HEK293 (cell line): Measurements from ENCODE around the gene C1QTNF12.

Source experiments
- GLIS2 ChIP-seq: fragments of 450-650 bp; formaldehyde crosslinking; IDR thresholded peaks from 2 replicates; pipeline ENCODE4 v1.5.1; 2016; ENCODE audit warnings: missing biosample characterization, missing genetic modification characterization
- KLF10 ChIP-seq: fragments of 450-650 bp; IDR thresholded peaks from 2 replicates; pipeline ENCODE4 v1.5.1; 2018; ENCODE audit warnings: missing biosample characterization, mild to moderate bottlenecking, missing genetic modification characterization
- MYNN ChIP-seq: fragments of 450-650 bp; formaldehyde crosslinking; IDR thresholded peaks from 2 replicates; pipeline ENCODE4 v1.5.1; 2016; ENCODE audit warnings: missing biosample characterization, missing genetic modification characterization, borderline replicate concordance
- MZF1 ChIP-seq: fragments of 450-650 bp; formaldehyde crosslinking; IDR thresholded peaks from 2 replicates; pipeline ENCODE4 v1.5.1; 2017; ENCODE audit warnings: missing biosample characterization, missing genetic modification characterization, borderline replicate concordance
- PRDM10 ChIP-seq: fragments of 450-650 bp; formaldehyde crosslinking; IDR thresholded peaks from 2 replicates; pipeline ENCODE4 v1.5.1; 2016; ENCODE audit warnings: missing biosample characterization, missing genetic modification characterization
- REST ChIP-seq: fragments of 450-650 bp; formaldehyde crosslinking; IDR thresholded peaks from 2 replicates; pipeline ENCODE4 v1.5.1; 2016; ENCODE audit warnings: missing biosample characterization, missing genetic modification characterization
- SALL2 ChIP-seq: fragments of 450-650 bp; formaldehyde crosslinking; IDR thresholded peaks from 2 replicates; pipeline ENCODE4 v1.5.0; 2017; ENCODE audit warnings: missing biosample characterization, mild to moderate bottlenecking, missing genetic modification characterization, borderline replicate concordance
- SP3 ChIP-seq: fragments of 450-650 bp; formaldehyde crosslinking; IDR thresholded peaks from 2 replicates; pipeline ENCODE4 v1.5.1; 2016; ENCODE audit warnings: missing biosample characterization, missing genetic modification characterization
- TRIM28 ChIP-seq: IDR thresholded peaks from 2 replicates; pipeline ENCODE4 v1.6.1; 2011; ENCODE audit warnings: low read length, control low read depth, borderline replicate concordance
- WT1 ChIP-seq: fragments of 450-650 bp; formaldehyde crosslinking; IDR thresholded peaks from 2 replicates; pipeline ENCODE4 v1.5.1; 2016; ENCODE audit warnings: missing biosample characterization, missing genetic modification characterization
- YY2 ChIP-seq: fragments of 450-650 bp; formaldehyde crosslinking; IDR thresholded peaks from 2 replicates; pipeline ENCODE4 v1.5.1; 2016; ENCODE audit warnings: missing biosample characterization, missing genetic modification characterization
- ZBTB17 ChIP-seq: fragments of 450-650 bp; formaldehyde crosslinking; IDR thresholded peaks from 2 replicates; pipeline ENCODE4 v1.5.1; 2016; ENCODE audit warnings: missing biosample characterization, missing genetic modification characterization
- ZBTB48 ChIP-seq: fragments of 450-650 bp; formaldehyde crosslinking; IDR thresholded peaks from 2 replicates; pipeline ENCODE4 v1.5.1; 2016; ENCODE audit warnings: missing biosample characterization, missing genetic modification characterization
- ZFP69B ChIP-seq: fragments of 450-650 bp; formaldehyde crosslinking; IDR thresholded peaks from 2 replicates; pipeline ENCODE4 v1.5.1; 2016; ENCODE audit warnings: missing biosample characterization, missing genetic modification characterization
- ZIC2 ChIP-seq: fragments of 450-650 bp; formaldehyde crosslinking; IDR thresholded peaks from 2 replicates; pipeline ENCODE4 v1.5.1; 2016; ENCODE audit warnings: missing biosample characterization, missing genetic modification characterization
- ZNF148 ChIP-seq: fragments of 450-650 bp; formaldehyde crosslinking; IDR thresholded peaks from 2 replicates; pipeline ENCODE4 v1.5.0; 2017; ENCODE audit warnings: missing biosample characterization, missing genetic modification characterization, borderline replicate concordance
- ZNF16 ChIP-seq: fragments of 450-650 bp; formaldehyde crosslinking; IDR thresholded peaks from 2 replicates; pipeline ENCODE4 v1.5.1; 2016; ENCODE audit warnings: low read depth, missing biosample characterization, missing genetic modification characterization
- ZNF169 ChIP-seq: fragments of 450-650 bp; formaldehyde crosslinking; IDR thresholded peaks from 2 replicates; pipeline ENCODE4 v1.5.1; 2016; ENCODE audit warnings: missing biosample characterization, missing genetic modification characterization
- ZNF202 ChIP-seq: fragments of 450-650 bp; formaldehyde crosslinking; IDR thresholded peaks from 2 replicates; pipeline ENCODE4 v1.5.1; 2016; ENCODE audit warnings: missing biosample characterization, missing genetic modification characterization, borderline replicate concordance
- ZNF324 ChIP-seq: fragments of 450-650 bp; formaldehyde crosslinking; IDR thresholded peaks from 2 replicates; pipeline ENCODE4 v1.5.1; 2016; ENCODE audit warnings: missing biosample characterization, missing genetic modification characterization
- ZNF335 ChIP-seq: fragments of 450-650 bp; formaldehyde crosslinking; conservative IDR thresholded peaks from 2 replicates; pipeline ENCODE4 v1.5.1; 2016; ENCODE audit warnings: missing biosample characterization, missing genetic modification characterization
- ZNF362 ChIP-seq: fragments of 450-650 bp; formaldehyde crosslinking; IDR thresholded peaks from 2 replicates; pipeline ENCODE4 v1.5.1; 2016; ENCODE audit warnings: missing biosample characterization, missing genetic modification characterization
- ZNF404 ChIP-seq: fragments of 450-650 bp; formaldehyde crosslinking; IDR thresholded peaks from 2 replicates; pipeline ENCODE4 v1.5.1; 2017; ENCODE audit warnings: missing biosample characterization, missing genetic modification characterization
- ZNF561 ChIP-seq: fragments of 450-650 bp; IDR thresholded peaks from 2 replicates; pipeline ENCODE4 v1.5.1; 2018; ENCODE audit warnings: missing biosample characterization, missing genetic modification characterization, borderline replicate concordance
- ZNF658 ChIP-seq: fragments of 450-650 bp; formaldehyde crosslinking; IDR thresholded peaks from 2 replicates; pipeline ENCODE4; 2016; ENCODE audit warnings: missing biosample characterization, missing genetic modification characterization
- ZNF664 ChIP-seq: fragments of 450-650 bp; formaldehyde crosslinking; IDR thresholded peaks from 2 replicates; pipeline ENCODE4 v1.5.1; 2016; ENCODE audit warnings: missing biosample characterization, missing genetic modification characterization
- ZNF707 ChIP-seq: fragments of 450-650 bp; formaldehyde crosslinking; IDR thresholded peaks from 2 replicates; pipeline ENCODE4 v1.5.1; 2016; ENCODE audit warnings: missing biosample characterization, missing genetic modification characterization
- TF ChIP-seq, protein P1 (sequence below): fragments of 450-650 bp; formaldehyde crosslinking; IDR thresholded peaks from 2 replicates; pipeline ENCODE4 v1.5.1; 2017; ENCODE audit warnings: missing biosample characterization, missing genetic modification characterization

C1QTNF12 gene

GRCh38 chr1:1231400-1232207 is 14.9 kb downstream of the C1QTNF12 start, which contains the start of gene SDF4 (continued):
- TF ChIP-seq YY2 (tag by site-specific recombination) (peak; percentile 91), ZNF169 (tag by site-specific recombination) (no peak), ZNF324 (tag by site-specific recombination) (no peak), ZNF148 (tag by site-specific recombination) (no peak), ZNF362 (no peak), REST (tag by site-specific recombination) (no peak), ZFP69B (tag by site-specific recombination) (no peak), ZNF335 (peak; percentile 64; the same call in 1 of the 2 replicates), ZNF16 (tag by site-specific recombination) (no peak), MZF1 (tag by site-specific recombination) (no peak), ZNF664 (no peak), SP3 (tag by site-specific recombination) (peak; percentile 72), MYNN (tag by site-specific recombination) (no peak; the same call in 1 of the 2 replicates), WT1 (no peak; the same call in 1 of the 2 replicates), ZNF404 (tag by site-specific recombination) (no peak), GLIS2 (tag by site-specific recombination) (peak; percentile 53; the same call in 1 of the 2 replicates), ZNF707 (tag by site-specific recombination) (no peak), ZBTB48 (tag by site-specific recombination) (peak; percentile 74), ZNF202 (tag by site-specific recombination) (no peak), ZIC2 (tag by site-specific recombination) (no peak), ZBTB17 (tag by site-specific recombination) (no peak), TRIM28 (no peak), SALL2 (tag by site-specific recombination) (no peak), ZNF561 (tag by site-specific recombination) (peak; percentile 93; the same call in 1 of the 2 replicates), PRDM10 (tag by site-specific recombination) (peak; percentile 56; the same call in 1 of the 2 replicates), KLF10 (tag by site-specific recombination) (peak; percentile 74; the same call in 1 of the 2 replicates), ZNF658 (tag by site-specific recombination) (no peak)
- TF ChIP-seq, protein P1, sequence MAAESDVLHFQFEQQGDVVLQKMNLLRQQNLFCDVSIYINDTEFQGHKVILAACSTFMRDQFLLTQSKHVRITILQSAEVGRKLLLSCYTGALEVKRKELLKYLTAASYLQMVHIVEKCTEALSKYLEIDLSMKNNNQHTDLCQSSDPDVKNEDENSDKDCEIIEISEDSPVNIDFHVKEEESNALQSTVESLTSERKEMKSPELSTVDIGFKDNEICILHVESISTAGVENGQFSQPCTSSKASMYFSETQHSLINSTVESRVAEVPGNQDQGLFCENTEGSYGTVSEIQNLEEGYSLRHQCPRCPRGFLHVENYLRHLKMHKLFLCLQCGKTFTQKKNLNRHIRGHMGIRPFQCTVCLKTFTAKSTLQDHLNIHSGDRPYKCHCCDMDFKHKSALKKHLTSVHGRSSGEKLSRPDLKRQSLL (tag by site-specific recombination) = peak; percentile 13; the same call in 1 of the 2 replicates
